WTC11 (cell line): ENCODE results near the gene HRAS. TPM values are rescaled to one million over a fixed set of nuclear protein-coding genes. Genes with fewer than 3 reads are reported as not detected.

Experiments
- ATAC-seq: fragments of 200-7000 bp; cut with Tn5 transposase; 2 replicates; pipeline ENCODE4 v1.10.0; 2021; ENCODE audit warnings: mild to moderate bottlenecking, moderate library complexity
- CTCF ChIA-PET: fragments of 300-600 bp; sonication (Branson Sonifier 250); formaldehyde crosslinking; loops from one replicate; lab custom pipeline; 2021; ENCODE audit warnings: antibody characterized with exemption; lab: Charles Lee
- POLR2A ChIA-PET: fragments of 350-600 bp; sonication (Branson Sonifier 250); formaldehyde crosslinking; loops from one replicate; lab custom pipeline; 2021; ENCODE audit warnings: antibody characterized with exemption; lab: Charles Lee
- DNase-seq: peaks from one replicate; pipeline ENCODE4 v3.0.0; 2021; ENCODE audit warnings: low spot score
- H3K27ac Mint-ChIP-seq: 2 replicates; pipeline ENCODE4 v1.8.0; 2021; ENCODE audit warnings: mixed read lengths
- H3K27me3 Mint-ChIP-seq: 2 replicates; pipeline ENCODE4 v1.8.0; 2021; ENCODE audit warnings: low read depth, mild to moderate bottlenecking, moderate library complexity, mixed read lengths
- H3K36me3 Mint-ChIP-seq: 2 replicates; pipeline ENCODE4 v1.8.0; 2021; ENCODE audit warnings: mixed read lengths
- H3K4me1 Mint-ChIP-seq: 2 replicates; pipeline ENCODE4 v1.8.0; 2022; ENCODE audit warnings: mixed read lengths
- H3K4me3 Mint-ChIP-seq: 2 replicates; pipeline ENCODE4 v1.8.0; 2021; ENCODE audit warnings: mild to moderate bottlenecking, moderate library complexity, mixed read lengths
- H3K9me3 Mint-ChIP-seq: 2 replicates; pipeline ENCODE4 v1.8.0; 2021; ENCODE audit warnings: mixed read lengths
- CREM ChIP-seq: sonication (generic); formaldehyde crosslinking; IDR thresholded peaks from 2 replicates; pipeline ENCODE4 v1.8.1; 2022; ENCODE audit warnings: mild to moderate bottlenecking, missing genetic modification reagents, moderate library complexity
- FOXK1 ChIP-seq: sonication (generic); formaldehyde crosslinking; IDR thresholded peaks from 2 replicates; pipeline ENCODE4 v1.8.0; 2022; ENCODE audit warnings: mild to moderate bottlenecking, moderate library complexity, missing genetic modification reagents
- GABPB1 ChIP-seq: sonication (generic); formaldehyde crosslinking; IDR thresholded peaks from 2 replicates; pipeline ENCODE4 v1.8.1; 2023; ENCODE audit warnings: mild to moderate bottlenecking, missing genetic modification reagents
- MYBL2 ChIP-seq: sonication (generic); formaldehyde crosslinking; IDR thresholded peaks from 2 replicates; pipeline ENCODE4 v1.8.1; 2023; ENCODE audit warnings: mild to moderate bottlenecking, moderate library complexity, missing genetic modification reagents
- PRRX2 ChIP-seq: fragments of 250-450 bp; sonication (Bioruptor Pico); IDR thresholded peaks from 2 replicates; pipeline ENCODE4 v1.8.0; 2021; ENCODE audit warnings: mild to moderate bottlenecking
- ZNF121 ChIP-seq: sonication (generic); formaldehyde crosslinking; IDR thresholded peaks from 2 replicates; pipeline ENCODE4 v1.8.0; 2023; ENCODE audit warnings: missing genetic modification reagents
- ZNF317 ChIP-seq: sonication (generic); formaldehyde crosslinking; IDR thresholded peaks from 2 replicates; pipeline ENCODE4 v1.8.1; 2023; ENCODE audit warnings: low read depth, mild to moderate bottlenecking, moderate library complexity, missing genetic modification reagents, borderline replicate concordance
- ZNF416 ChIP-seq: fragments of 250-450 bp; sonication (Bioruptor Pico); IDR thresholded peaks from 2 replicates; pipeline ENCODE4 v1.9.0; 2021; ENCODE audit warnings: mild to moderate bottlenecking, inconsistent platforms
- total RNA-seq: library from RNA; stranded (reverse); gene quantifications from 3 replicates; pipeline ENCODE4 v1.2.3, GENCODE V29; 2021
- TF ChIP-seq, protein P1 (sequence below): fragments of 250-450 bp; sonication (Bioruptor Pico); IDR thresholded peaks from 2 replicates; pipeline ENCODE4 v1.9.0; 2021; ENCODE audit warnings: mild to moderate bottlenecking, borderline replicate concordance
- TF ChIP-seq, protein P2 (sequence below): sonication (generic); formaldehyde crosslinking; IDR thresholded peaks from 2 replicates; pipeline ENCODE4 v1.8.1; 2023; ENCODE audit warnings: mild to moderate bottlenecking, missing genetic modification reagents
- TF ChIP-seq, protein P3 (sequence below): sonication (generic); formaldehyde crosslinking; IDR thresholded peaks from 2 replicates; pipeline ENCODE4 v1.8.1; 2023; ENCODE audit warnings: mild to moderate bottlenecking, moderate library complexity, missing genetic modification reagents
- TF ChIP-seq, protein P4 (sequence below): sonication (generic); formaldehyde crosslinking; IDR thresholded peaks from 2 replicates; pipeline ENCODE4 v1.8.0; 2023; ENCODE audit warnings: missing genetic modification reagents, mild to moderate bottlenecking, borderline replicate concordance

HRAS gene
- total RNA-seq, 1 experiment from 2014 or later, result 62.4 TPM

DNA sequence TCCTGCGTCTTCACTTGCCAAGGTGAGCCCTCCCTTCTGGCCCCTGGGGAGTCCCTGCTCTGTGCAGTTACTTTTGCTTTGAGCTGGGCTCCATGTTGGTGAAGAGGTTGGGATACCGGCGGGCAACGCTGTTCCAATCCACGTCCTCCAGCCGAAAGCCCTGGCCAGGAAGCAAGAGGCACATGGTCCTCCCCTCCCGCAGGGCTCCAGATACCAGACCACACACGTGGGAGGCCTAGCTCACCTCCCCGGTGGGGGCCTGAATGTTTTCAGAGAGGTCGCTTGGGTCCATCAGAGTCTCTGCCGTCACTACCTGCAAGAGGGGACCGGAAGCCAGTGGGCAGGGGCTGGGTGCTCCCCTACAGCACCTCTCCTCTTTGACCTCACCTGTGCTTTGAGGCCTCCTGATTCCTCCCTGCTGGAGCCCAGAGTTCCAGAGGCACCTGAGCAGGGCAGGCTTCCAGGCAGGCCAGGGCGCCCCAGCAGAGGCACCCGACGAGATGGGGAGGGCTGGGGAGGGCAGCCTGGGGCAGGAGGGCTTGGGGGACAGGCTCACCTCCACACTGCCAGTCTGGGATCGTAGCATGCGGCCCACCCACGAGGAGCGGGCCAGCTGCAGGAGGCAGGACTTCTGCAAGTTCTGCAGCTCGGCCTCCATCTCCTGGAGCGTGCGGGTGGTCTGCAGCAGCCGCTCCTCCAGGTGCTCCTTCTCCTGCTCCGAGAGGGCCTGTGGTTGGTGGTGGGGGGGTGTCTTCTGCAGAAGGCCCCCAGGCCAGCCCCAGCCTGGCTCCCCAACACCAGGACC, 22.2 kb upstream of the HRAS start:
- no peaks in the 10 kb centered on the region for H3K9me3 Mint-ChIP-seq
- TF ChIP-seq ZNF317 (CRISPR knock-in tag), result no peak
- TF ChIP-seq, all 79 proteins: peak for 0
- Mint-ChIP-seq H3K4me3 (peak overlapping the region; percentile 73; the same call in 1 of the 2 replicates), H3K4me1 (peaks cover 13% of the 10 kb centered on the region), H3K27me3 (peaks cover 28% of the 10 kb centered on the region), H3K36me3 (no peaks in the 10 kb centered on the region), H3K27ac (no peak overlapping the region)
- DNase-seq (no peak), ATAC-seq (no peak)
- CTCF ChIA-PET, result interaction anchor here (0.6 to 2.5 kb wide), 4 partner anchors 9 to 163 kb away, joined by 3 to 16 read pairs (median 4); no protein-coding TSS in a partner anchor
- POLR2A ChIA-PET, result interaction anchor here (1.0 to 1.5 kb wide), 2 partner anchors 8 to 10 kb away, joined by 3 read pairs; no protein-coding TSS in a partner anchor

DNA sequence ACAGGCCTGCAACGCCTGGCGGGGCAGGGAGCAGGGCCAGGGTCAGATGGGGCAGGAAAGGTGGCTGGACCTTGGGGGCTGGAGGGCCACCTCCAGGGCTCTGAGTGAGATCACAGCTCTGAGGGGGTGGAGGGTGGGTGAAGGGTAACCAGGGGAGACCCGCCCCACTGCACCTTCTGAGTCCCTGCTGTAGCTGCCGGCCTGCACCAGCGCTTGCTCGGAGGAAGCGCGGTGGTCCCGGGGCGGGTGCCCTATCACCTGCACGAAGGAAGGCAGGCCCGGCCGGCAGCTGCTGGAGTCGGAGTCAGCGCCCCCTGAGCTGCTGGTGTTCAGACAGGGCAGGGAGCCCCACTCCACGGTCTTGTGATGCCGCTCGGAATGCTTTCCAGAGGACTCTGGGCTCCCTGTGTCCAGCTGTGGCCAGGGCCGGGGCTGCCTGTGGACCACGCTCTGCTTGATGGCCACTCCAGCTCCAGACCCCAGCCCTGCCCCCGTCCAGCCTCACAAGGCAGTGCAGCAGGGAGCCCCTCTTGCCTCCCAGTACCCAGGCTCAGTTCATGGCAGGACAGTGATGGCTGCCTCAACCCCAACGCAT, 21.4 kb upstream of the HRAS start:
- Mint-ChIP-seq H3K9me3 (no peaks in the 10 kb centered on the region), H3K27ac (no peak overlapping the region), H3K4me3 (peak overlapping the region; percentile 73), H3K36me3 (no peaks in the 10 kb centered on the region), H3K4me1 (peaks cover 13% of the 10 kb centered on the region), H3K27me3 (peaks cover 28% of the 10 kb centered on the region)
- no peak for DNase-seq
- POLR2A ChIA-PET, result interaction anchor here (0.6 to 1.5 kb wide), 4 partner anchors 9 to 22 kb away, joined by 3 to 4 read pairs (median 4); no protein-coding TSS in a partner anchor
- TF ChIP-seq MYBL2 (CRISPR knock-in tag) (0 out of 2 replicates have a peak, but pooled peaks have one; percentile 31), FOXK1 (CRISPR knock-in tag) (no peak)
- no peak for ATAC-seq
- CTCF ChIA-PET, result interaction anchor here (0.6 to 3.4 kb wide), 11 partner anchors 10 to 171 kb away, joined by 3 to 29 read pairs (median 3); partner anchors contain the start of gene PHRF1

DNA sequence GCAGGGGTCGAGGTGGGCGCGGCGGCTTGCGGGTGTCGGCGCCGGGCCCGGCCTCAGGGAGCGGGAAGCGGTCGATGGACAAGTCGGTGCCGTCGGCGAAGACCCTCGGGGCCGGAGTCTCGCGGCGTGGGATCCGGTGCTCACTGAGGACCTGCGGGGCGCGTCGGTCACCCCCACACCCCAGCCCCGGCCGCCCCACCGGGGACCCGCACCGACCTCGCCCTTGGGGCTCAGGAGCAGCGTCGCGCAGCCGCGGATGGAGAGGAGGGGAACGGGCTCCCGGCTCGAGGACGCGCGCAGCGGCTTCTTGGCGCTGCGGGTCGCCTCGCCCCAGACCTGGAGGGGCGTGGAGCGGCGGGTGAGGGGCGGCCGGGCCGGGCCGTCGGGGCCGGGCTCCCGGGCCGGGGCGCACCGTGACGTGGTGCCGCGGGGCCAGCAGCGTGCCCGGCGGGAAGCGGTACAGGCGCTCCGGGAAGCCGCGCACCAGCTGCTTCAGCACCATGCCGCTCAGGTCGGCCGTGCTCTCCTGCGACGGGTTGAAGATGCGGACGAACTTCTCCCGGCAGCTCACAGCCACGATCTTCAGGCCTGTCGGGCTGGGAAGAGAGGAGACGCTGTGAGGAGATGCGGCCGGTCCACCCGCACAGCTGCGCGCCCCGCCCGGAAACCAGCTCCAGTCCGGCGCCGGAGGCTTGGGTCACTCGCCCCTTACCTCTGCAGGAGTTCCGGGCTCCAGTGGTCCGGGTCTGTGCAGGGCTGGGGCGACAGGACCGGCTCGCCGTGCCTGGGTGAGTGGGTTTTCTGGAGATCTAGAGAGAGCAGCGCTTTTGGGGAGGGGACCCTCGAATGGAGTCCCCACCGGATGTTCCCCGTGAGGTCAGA, 20.6 kb upstream of the HRAS start:
- H3K9me3 Mint-ChIP-seq, result no peaks in the 10 kb centered on the region
- H3K36me3 Mint-ChIP-seq, result no peaks in the 10 kb centered on the region
- DNase-seq, result no peak
- ChIA-PET POLR2A (interaction anchor here (0.6 to 1.5 kb wide), 3 partner anchors 12 to 21 kb away, joined by 3 to 4 read pairs (median 4); no protein-coding TSS in a partner anchor), CTCF (interaction anchor here (0.7 to 3.4 kb wide), 14 partner anchors 10 to 274 kb away, joined by 3 to 29 read pairs (median 4); partner anchors contain the start of genes PHRF1 and SCT)
- H3K27me3 Mint-ChIP-seq, result peaks cover 28% of the 10 kb centered on the region
- ATAC-seq, result no peak
- peak overlapping the region; percentile 73 for H3K4me3 Mint-ChIP-seq
- H3K4me1 Mint-ChIP-seq, result peaks cover 13% of the 10 kb centered on the region
- H3K27ac Mint-ChIP-seq, result no peak overlapping the region
- TF ChIP-seq GABPB1 (CRISPR knock-in tag) (no peak), PRRX2 (CRISPR knock-in tag) (no peak), ZNF416 (CRISPR knock-in tag) (0 out of 2 replicates have a peak, but pooled peaks have one; percentile 30), ZNF121 (CRISPR knock-in tag) (no peak), CREM (no peak)
- TF ChIP-seq, protein P1, sequence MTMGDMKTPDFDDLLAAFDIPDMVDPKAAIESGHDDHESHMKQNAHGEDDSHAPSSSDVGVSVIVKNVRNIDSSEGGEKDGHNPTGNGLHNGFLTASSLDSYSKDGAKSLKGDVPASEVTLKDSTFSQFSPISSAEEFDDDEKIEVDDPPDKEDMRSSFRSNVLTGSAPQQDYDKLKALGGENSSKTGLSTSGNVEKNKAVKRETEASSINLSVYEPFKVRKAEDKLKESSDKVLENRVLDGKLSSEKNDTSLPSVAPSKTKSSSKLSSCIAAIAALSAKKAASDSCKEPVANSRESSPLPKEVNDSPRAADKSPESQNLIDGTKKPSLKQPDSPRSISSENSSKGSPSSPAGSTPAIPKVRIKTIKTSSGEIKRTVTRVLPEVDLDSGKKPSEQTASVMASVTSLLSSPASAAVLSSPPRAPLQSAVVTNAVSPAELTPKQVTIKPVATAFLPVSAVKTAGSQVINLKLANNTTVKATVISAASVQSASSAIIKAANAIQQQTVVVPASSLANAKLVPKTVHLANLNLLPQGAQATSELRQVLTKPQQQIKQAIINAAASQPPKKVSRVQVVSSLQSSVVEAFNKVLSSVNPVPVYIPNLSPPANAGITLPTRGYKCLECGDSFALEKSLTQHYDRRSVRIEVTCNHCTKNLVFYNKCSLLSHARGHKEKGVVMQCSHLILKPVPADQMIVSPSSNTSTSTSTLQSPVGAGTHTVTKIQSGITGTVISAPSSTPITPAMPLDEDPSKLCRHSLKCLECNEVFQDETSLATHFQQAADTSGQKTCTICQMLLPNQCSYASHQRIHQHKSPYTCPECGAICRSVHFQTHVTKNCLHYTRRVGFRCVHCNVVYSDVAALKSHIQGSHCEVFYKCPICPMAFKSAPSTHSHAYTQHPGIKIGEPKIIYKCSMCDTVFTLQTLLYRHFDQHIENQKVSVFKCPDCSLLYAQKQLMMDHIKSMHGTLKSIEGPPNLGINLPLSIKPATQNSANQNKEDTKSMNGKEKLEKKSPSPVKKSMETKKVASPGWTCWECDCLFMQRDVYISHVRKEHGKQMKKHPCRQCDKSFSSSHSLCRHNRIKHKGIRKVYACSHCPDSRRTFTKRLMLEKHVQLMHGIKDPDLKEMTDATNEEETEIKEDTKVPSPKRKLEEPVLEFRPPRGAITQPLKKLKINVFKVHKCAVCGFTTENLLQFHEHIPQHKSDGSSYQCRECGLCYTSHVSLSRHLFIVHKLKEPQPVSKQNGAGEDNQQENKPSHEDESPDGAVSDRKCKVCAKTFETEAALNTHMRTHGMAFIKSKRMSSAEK, result no peak
- TF ChIP-seq, protein P2, sequence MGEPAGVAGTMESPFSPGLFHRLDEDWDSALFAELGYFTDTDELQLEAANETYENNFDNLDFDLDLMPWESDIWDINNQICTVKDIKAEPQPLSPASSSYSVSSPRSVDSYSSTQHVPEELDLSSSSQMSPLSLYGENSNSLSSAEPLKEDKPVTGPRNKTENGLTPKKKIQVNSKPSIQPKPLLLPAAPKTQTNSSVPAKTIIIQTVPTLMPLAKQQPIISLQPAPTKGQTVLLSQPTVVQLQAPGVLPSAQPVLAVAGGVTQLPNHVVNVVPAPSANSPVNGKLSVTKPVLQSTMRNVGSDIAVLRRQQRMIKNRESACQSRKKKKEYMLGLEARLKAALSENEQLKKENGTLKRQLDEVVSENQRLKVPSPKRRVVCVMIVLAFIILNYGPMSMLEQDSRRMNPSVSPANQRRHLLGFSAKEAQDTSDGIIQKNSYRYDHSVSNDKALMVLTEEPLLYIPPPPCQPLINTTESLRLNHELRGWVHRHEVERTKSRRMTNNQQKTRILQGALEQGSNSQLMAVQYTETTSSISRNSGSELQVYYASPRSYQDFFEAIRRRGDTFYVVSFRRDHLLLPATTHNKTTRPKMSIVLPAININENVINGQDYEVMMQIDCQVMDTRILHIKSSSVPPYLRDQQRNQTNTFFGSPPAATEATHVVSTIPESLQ (CRISPR knock-in tag), result no peak
- TF ChIP-seq, protein P3, sequence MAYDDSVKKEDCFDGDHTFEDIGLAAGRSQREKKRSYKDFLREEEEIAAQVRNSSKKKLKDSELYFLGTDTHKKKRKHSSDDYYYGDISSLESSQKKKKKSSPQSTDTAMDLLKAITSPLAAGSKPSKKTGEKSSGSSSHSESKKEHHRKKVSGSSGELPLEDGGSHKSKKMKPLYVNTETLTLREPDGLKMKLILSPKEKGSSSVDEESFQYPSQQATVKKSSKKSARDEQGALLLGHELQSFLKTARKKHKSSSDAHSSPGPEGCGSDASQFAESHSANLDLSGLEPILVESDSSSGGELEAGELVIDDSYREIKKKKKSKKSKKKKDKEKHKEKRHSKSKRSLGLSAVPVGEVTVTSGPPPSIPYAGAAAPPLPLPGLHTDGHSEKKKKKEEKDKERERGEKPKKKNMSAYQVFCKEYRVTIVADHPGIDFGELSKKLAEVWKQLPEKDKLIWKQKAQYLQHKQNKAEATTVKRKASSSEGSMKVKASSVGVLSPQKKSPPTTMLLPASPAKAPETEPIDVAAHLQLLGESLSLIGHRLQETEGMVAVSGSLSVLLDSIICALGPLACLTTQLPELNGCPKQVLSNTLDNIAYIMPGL (CRISPR knock-in tag), result peak; percentile 28; the same call in 1 of the 2 replicates
- TF ChIP-seq, protein P4, sequence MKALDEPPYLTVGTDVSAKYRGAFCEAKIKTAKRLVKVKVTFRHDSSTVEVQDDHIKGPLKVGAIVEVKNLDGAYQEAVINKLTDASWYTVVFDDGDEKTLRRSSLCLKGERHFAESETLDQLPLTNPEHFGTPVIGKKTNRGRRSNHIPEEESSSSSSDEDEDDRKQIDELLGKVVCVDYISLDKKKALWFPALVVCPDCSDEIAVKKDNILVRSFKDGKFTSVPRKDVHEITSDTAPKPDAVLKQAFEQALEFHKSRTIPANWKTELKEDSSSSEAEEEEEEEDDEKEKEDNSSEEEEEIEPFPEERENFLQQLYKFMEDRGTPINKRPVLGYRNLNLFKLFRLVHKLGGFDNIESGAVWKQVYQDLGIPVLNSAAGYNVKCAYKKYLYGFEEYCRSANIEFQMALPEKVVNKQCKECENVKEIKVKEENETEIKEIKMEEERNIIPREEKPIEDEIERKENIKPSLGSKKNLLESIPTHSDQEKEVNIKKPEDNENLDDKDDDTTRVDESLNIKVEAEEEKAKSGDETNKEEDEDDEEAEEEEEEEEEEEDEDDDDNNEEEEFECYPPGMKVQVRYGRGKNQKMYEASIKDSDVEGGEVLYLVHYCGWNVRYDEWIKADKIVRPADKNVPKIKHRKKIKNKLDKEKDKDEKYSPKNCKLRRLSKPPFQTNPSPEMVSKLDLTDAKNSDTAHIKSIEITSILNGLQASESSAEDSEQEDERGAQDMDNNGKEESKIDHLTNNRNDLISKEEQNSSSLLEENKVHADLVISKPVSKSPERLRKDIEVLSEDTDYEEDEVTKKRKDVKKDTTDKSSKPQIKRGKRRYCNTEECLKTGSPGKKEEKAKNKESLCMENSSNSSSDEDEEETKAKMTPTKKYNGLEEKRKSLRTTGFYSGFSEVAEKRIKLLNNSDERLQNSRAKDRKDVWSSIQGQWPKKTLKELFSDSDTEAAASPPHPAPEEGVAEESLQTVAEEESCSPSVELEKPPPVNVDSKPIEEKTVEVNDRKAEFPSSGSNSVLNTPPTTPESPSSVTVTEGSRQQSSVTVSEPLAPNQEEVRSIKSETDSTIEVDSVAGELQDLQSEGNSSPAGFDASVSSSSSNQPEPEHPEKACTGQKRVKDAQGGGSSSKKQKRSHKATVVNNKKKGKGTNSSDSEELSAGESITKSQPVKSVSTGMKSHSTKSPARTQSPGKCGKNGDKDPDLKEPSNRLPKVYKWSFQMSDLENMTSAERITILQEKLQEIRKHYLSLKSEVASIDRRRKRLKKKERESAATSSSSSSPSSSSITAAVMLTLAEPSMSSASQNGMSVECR (CRISPR knock-in tag), result no peak
